ENCODE results near the gene OR2V2. TPM values are rescaled to one million over a fixed set of nuclear protein-coding genes. Genes with fewer than 3 reads are reported as not detected.
"Not testable (repeated sequence)": the region's sequence is repeated elsewhere in the genome, so short reads cannot be mapped to it uniquely, and the experiment has no call there.

OR2V2 gene
- total and polyA plus RNA-seq, 2 donors (not counting 3 experiments of a cell fraction or from before 2014, with no cell fraction given): not detected

DNA sequence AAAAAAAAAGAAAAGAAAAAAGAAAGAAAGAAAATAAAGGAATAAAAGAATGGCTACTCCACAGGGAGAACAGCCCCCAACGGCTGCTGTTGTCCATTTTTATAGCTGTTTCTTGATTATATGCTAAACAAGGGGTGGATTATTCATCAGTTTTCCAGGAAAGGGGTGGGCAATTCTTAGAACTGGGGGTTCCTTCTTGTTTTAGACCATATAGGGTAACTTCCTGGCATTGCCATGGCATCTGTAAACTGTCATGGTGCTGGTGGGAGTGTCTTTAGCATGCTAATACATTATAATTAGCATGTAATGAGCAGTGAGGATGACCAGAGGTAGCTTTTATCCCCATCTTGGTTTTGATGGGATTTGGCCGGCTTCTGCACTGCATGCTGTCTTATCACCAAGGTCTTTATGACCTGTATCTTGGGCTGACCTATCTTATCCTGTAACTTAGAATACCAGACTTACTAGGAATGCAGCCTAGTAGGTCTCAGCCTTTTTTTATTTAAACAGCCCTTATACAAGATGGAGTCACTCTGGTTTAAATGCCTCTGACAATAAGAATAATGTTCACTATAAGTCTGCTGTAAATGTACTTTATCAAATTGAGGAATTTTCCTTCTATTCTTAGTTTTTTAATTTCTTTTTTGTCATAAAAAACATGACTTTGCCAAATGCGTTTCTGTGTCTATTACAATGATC, 29.0 kb downstream of the OR2V2 start:
- Histone ChIP-seq H3K4me1 (ENCODE audit: control insufficient read depth, extremely low read depth, insufficient read depth, low read length) (peaks cover 7% of the 10 kb centered on the region), H3K36me3 (ENCODE audit: control insufficient read depth in 2 of 2, extremely low read depth in 1 of 2, insufficient read depth in 2 of 2, low read length in 2 of 2) (no peaks in the 10 kb centered on the region), H3K9me3 (replicated peaks; ENCODE audit: control insufficient read depth, insufficient read depth, low read length) (no peaks in the 10 kb centered on the region), H3K27ac (ENCODE audit: insufficient read depth, low read depth, low read length) (no peak overlapping the region), H3K4me2 (ENCODE audit: insufficient read depth, low read length) (no peak overlapping the region), H3K4me3 (replicated peaks in 1 of 3; ENCODE audit: insufficient read depth in 1 of 3, low read depth in 1 of 3, low read length in 3 of 3) (no peak overlapping the region), H3K9ac (replicated peaks; ENCODE audit: extremely low read depth, insufficient read depth, low read length) (no peak overlapping the region), H4K20me1 (replicated peaks; ENCODE audit: control insufficient read depth, extremely low read depth, insufficient read depth, low read length) (no peaks in the 10 kb centered on the region), H3K9me1 (replicated peaks; ENCODE audit: control insufficient read depth, extremely low read depth, insufficient read depth, low read length) (no peaks in the 10 kb centered on the region), H3K79me2 (ENCODE audit: control insufficient read depth, insufficient read depth, low read length) (no peaks in the 10 kb centered on the region), H2AFZ (ENCODE audit: low read depth, low read length) (no peak overlapping the region), H3K27me3 (ENCODE audit: control insufficient read depth in 2 of 2, insufficient read depth in 2 of 2, low read length in 2 of 2) (peaks cover 8% of the 10 kb centered on the region in 2 experiments)
- BruUV-seq (replicated peaks): no TSS peak
- POLR2A ChIA-PET: no interaction called here
- TF ChIP-seq EZH2 (IDR thresholded peaks at IDR 0.05; ENCODE audit: borderline replicate concordance, low read depth, low read length, severe bottlenecking) (no peak), FOS (IDR thresholded peaks at IDR 0.05; ENCODE audit: borderline replicate concordance, insufficient read depth, low read length) (no peak), GATA2 (IDR thresholded peaks at IDR 0.05; ENCODE audit: insufficient read depth, insufficient read length, low read depth, low read length) (no peak), POLR2AphosphoS5 (IDR thresholded peaks at IDR 0.05; ENCODE audit: insufficient read depth, low read depth, low read length) (no peak), POLR2A (IDR thresholded peaks at IDR 0.05; ENCODE audit: low read depth, low read length) (no peak), JUN (IDR thresholded peaks at IDR 0.05; ENCODE audit: borderline replicate concordance, insufficient read depth, insufficient read length, low read depth) (no peak), MYC (IDR thresholded peaks at IDR 0.05; ENCODE audit: low read depth, low read length) (no peak)
- TF ChIP-seq, protein P1, sequence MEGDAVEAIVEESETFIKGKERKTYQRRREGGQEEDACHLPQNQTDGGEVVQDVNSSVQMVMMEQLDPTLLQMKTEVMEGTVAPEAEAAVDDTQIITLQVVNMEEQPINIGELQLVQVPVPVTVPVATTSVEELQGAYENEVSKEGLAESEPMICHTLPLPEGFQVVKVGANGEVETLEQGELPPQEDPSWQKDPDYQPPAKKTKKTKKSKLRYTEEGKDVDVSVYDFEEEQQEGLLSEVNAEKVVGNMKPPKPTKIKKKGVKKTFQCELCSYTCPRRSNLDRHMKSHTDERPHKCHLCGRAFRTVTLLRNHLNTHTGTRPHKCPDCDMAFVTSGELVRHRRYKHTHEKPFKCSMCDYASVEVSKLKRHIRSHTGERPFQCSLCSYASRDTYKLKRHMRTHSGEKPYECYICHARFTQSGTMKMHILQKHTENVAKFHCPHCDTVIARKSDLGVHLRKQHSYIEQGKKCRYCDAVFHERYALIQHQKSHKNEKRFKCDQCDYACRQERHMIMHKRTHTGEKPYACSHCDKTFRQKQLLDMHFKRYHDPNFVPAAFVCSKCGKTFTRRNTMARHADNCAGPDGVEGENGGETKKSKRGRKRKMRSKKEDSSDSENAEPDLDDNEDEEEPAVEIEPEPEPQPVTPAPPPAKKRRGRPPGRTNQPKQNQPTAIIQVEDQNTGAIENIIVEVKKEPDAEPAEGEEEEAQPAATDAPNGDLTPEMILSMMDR (IDR thresholded peaks at IDR 0.05; ENCODE audit: extremely low read depth in 1 of 2, insufficient read depth in 1 of 2, low read depth in 1 of 2, low read length in 2 of 2): no peak
- TF ChIP-seq, protein P2, sequence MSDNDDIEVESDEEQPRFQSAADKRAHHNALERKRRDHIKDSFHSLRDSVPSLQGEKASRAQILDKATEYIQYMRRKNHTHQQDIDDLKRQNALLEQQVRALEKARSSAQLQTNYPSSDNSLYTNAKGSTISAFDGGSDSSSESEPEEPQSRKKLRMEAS (IDR thresholded peaks at IDR 0.05; ENCODE audit: insufficient read depth, insufficient read length): no peak
- intact Hi-C loops (cut with micrococcal nuclease): no loop called here
- CTCF ChIA-PET: no interaction called here
- DNase-seq (ENCODE audit: low read depth, low spot score): no peak
- dilution Hi-C loops (cut with MboI; ENCODE audit: extremely low pct_ligation_motif_present, low sequenced_read_pairs): no loop called here
- no peak for FAIRE-seq

DNA sequence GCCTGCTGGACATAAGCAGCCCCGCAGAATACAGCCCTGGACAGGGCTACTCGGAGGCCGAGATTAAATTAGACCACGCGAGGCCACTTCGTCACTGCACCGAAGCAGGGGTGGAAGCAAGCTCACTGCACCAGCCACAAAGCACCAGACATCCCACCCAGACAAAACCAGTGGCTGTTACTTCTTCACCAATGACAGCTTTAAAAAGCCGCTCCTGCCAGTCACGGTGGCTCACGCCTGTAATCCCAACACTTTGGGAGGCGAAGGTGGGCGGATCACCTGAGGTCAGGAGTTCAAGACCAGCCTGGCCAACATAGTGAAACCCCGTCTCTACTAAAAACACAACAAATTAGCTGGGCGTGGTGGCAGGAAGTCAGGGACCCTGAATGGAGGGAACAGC, 30.2 kb downstream of the OR2V2 start:
- H3K4me1 ChIP-seq (ENCODE audit: control insufficient read depth, extremely low read depth, insufficient read depth, low read length); H3K4me3 ChIP-seq (replicated peaks in 1 of 3; ENCODE audit: insufficient read depth in 1 of 3, low read depth in 1 of 3, low read length in 3 of 3); H3K9me1 ChIP-seq (replicated peaks; ENCODE audit: control insufficient read depth, extremely low read depth, insufficient read depth, low read length); FAIRE-seq; H3K27ac ChIP-seq (ENCODE audit: insufficient read depth, low read depth, low read length); dilution Hi-C loops (cut with MboI; ENCODE audit: extremely low pct_ligation_motif_present, low sequenced_read_pairs); intact Hi-C loops (cut with micrococcal nuclease); POLR2A ChIA-PET; H3K9ac ChIP-seq (replicated peaks; ENCODE audit: extremely low read depth, insufficient read depth, low read length); CTCF ChIA-PET; H2AFZ ChIP-seq (ENCODE audit: low read depth, low read length); BruUV-seq (replicated peaks); H3K9me3 ChIP-seq (replicated peaks; ENCODE audit: control insufficient read depth, insufficient read depth, low read length); H3K4me2 ChIP-seq (ENCODE audit: insufficient read depth, low read length); H3K36me3 ChIP-seq (ENCODE audit: control insufficient read depth in 2 of 2, extremely low read depth in 1 of 2, insufficient read depth in 2 of 2, low read length in 2 of 2); H3K27me3 ChIP-seq (ENCODE audit: control insufficient read depth in 2 of 2, insufficient read depth in 2 of 2, low read length in 2 of 2); H4K20me1 ChIP-seq (replicated peaks; ENCODE audit: control insufficient read depth, extremely low read depth, insufficient read depth, low read length); H3K79me2 ChIP-seq (ENCODE audit: control insufficient read depth, insufficient read depth, low read length); DNase-seq (ENCODE audit: low read depth, low spot score): not testable (repeated sequence)

All from endothelial cell of umbilical vein (primary cell).